Smooth muscle cell (in vitro differentiated cells): ENCODE results near the gene IFNL4. TPM values are rescaled to one million over a fixed set of nuclear protein-coding genes. Genes with fewer than 3 reads are reported as not detected.
A peak's percentile ranks its signal among the peaks of the same experiment; 100 is the strongest.

Experiments
- DNase-seq: peaks from one replicate; lab custom pipeline; 2025; ENCODE audit not compliant: unreplicated experiment; lab: John Stamatoyannopoulos, UW
- H2AFZ ChIP-seq: fragments of 200-600 bp; sonication (generic); 2 replicates; pipeline ENCODE4 v1.6.0; 2016; ENCODE audit warnings: antibody characterized with exemption, low read depth, mild to moderate bottlenecking
- H3F3A ChIP-seq: fragments of 200-600 bp; sonication (generic); 2 replicates; pipeline ENCODE4 v1.6.0; 2017; ENCODE audit warnings: antibody characterized with exemption, low read depth
- H3K27ac ChIP-seq: fragments of 200-600 bp; sonication (generic); 2 replicates; pipeline ENCODE4 v1.5.1; 2016; ENCODE audit warnings: low read depth, mild to moderate bottlenecking
- H3K27me3 ChIP-seq: fragments of 200-600 bp; sonication (generic); 2 replicates; pipeline ENCODE4 v1.6.1; 2016; ENCODE audit warnings: low read depth, mild to moderate bottlenecking
- H3K36me3 ChIP-seq: fragments of 200-600 bp; sonication (generic); 2 replicates; pipeline ENCODE4 v1.5.1; 2016; ENCODE audit warnings: low read depth
- H3K4me1 ChIP-seq: fragments of 200-600 bp; sonication (generic); 2 replicates; pipeline ENCODE4 v1.5.1; 2016; ENCODE audit warnings: low read depth
- H3K4me2 ChIP-seq: fragments of 200-600 bp; sonication (generic); 2 replicates; pipeline ENCODE4 v1.6.0; 2016; ENCODE audit warnings: mild to moderate bottlenecking
- H3K4me3 ChIP-seq: fragments of 200-600 bp; sonication (generic); 2 replicates; pipeline ENCODE4 v1.5.1; 2016; ENCODE audit warnings: mild to moderate bottlenecking
- H3K79me2 ChIP-seq: fragments of 200-600 bp; sonication (generic); 2 replicates; pipeline ENCODE4 v1.6.0; 2016; ENCODE audit warnings: low read depth, mild to moderate bottlenecking
- H3K9ac ChIP-seq: fragments of 200-600 bp; sonication (generic); 2 replicates; pipeline ENCODE4 v1.6.0; 2016; ENCODE audit warnings: low read depth
- H3K9me3 ChIP-seq: fragments of 200-600 bp; sonication (generic); replicated peaks from 2 replicates; pipeline ENCODE4 v1.5.1; 2016; ENCODE audit warnings: low read depth
- H4K20me1 ChIP-seq: fragments of 200-600 bp; sonication (generic); 2 replicates; pipeline ENCODE4 v1.6.0; 2016; ENCODE audit warnings: low read depth
- CTCF ChIP-seq: fragments of 200-600 bp; sonication (generic); IDR thresholded peaks from 2 replicates; pipeline ENCODE4 v1.5.1; 2017; ENCODE audit warnings: borderline replicate concordance, mild to moderate bottlenecking, antibody characterized with exemption; ENCODE audit not compliant: insufficient read depth, poor library complexity, severe bottlenecking
- WGBS: methylation state at CpG from one replicate; pipeline ENCODE4 v1.1.7; 2016; ENCODE audit warnings: low lambda C conversion rate; 5-methylcytosine and 5-hydroxymethylcytosine counted together
- polyA plus RNA-seq: library from polyadenylated mRNA; unstranded; fragments of >200 nt; fragmentation: Nextera tagmentation; extraction: Ambion mirVana; gene quantifications from 2 replicates; pipeline ENCODE4 v1.2.1, GENCODE V29; 2016
- total RNA-seq: library from RNA; depleted of rRNA; stranded (reverse); fragments of >200 nt; gene quantifications from 2 replicates; pipeline ENCODE4 v1.2.3, GENCODE V29; 2014

The IFNL4 gene
- total and polyA plus RNA-seq, 2 experiments from 2014 or later, result 0.15 TPM; not detected in 1

DNA sequence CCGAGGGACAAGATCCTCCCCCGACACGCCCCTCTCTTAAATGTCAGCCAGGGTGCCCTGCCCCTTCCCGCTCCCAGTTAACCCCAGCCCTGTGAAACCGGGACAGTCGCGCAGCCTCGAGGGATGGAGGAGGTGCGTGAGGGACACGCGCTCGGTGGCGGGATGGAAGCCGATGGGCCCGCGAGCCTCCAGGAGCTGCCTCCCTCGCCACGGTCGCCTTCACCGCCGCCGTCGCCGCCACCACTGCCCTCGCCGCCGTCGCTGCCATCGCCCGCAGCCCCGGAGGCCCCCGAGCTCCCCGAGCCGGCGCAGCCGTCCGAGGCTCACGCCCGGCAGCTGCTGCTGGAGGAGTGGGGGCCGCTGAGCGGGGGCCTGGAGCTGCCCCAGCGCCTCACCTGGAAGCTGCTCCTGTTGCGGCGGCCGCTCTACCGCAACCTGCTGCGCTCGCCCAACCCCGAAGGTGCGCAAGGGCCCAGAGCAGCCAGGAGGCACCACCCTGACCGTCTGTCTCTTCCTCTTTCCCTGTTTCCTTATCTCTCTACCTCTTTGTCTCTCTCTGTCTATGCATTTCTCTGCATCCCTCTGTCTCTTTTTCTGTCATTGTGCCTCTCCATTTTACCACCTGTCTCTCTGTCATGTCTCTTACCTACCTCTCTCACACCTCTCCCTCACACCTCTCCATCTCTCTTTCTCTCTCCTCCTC lies 51.6 kb downstream of the IFNL4 start, which contains the start of gene NCCRP1:
Gene NCCRP1 (plus strand): TSS at position 105 of the 703 bp plus-strand sequence. CDS start 19 bp downstream, at position 124.
- Histone ChIP-seq H3K27me3 (peaks cover 28% of the 10 kb centered on the region), H3K9me3 (no peaks in the 10 kb centered on the region), H2AFZ (no peak within 1 kb of the TSS), H3K4me1 (no peaks in the 10 kb centered on the region), H3F3A (no peaks in the 10 kb centered on the region), H3K4me3 (peak within 1 kb of the TSS; percentile 13), H3K27ac (no peak within 1 kb of the TSS), H3K79me2 (no peaks in the 10 kb centered on the region), H4K20me1 (no peaks in the 10 kb centered on the region), H3K9ac (no peak within 1 kb of the TSS), H3K4me2 (peak within 1 kb of the TSS; percentile 81), H3K36me3 (no peaks in the 10 kb centered on the region)
- TF ChIP-seq CTCF, result no peak
- WGBS, result 18% methylated on average over 29 of the region's 51 CpGs
- DNase-seq, result no peak

GRCh38 chr19:39196320-39196719 lies 52.3 kb downstream of the IFNL4 start:
- Histone ChIP-seq H3K4me1 (no peaks in the 10 kb centered on the region), H3K79me2 (no peaks in the 10 kb centered on the region), H3K4me2 (no peak overlapping the region), H3F3A (no peaks in the 10 kb centered on the region), H3K27ac (no peak overlapping the region), H2AFZ (no peak overlapping the region), H3K9ac (no peak overlapping the region), H4K20me1 (no peaks in the 10 kb centered on the region), H3K36me3 (no peaks in the 10 kb centered on the region), H3K27me3 (peaks cover 28% of the 10 kb centered on the region), H3K9me3 (no peaks in the 10 kb centered on the region), H3K4me3 (no peak overlapping the region)
- WGBS, result 20% methylated on average over 7 of the region's 7 CpGs
- no peak for DNase-seq
- no peak for TF ChIP-seq CTCF

Other genes with a start within 250 kb of the IFNL4 start
- 1.9 and 5.3 TPM in 2 replicates for gene FBXO27, start 216.3 kb downstream of the IFNL4 start, total RNA-seq
- 2.8 and 5.4 TPM in 2 replicates for gene FBXO27, start 216.3 kb downstream of the IFNL4 start, polyA plus RNA-seq
- 0.22 and 2.2 TPM in 2 replicates for gene ACP7, start 164.5 kb downstream of the IFNL4 start, total RNA-seq
- gene ACP7, start 164.5 kb downstream of the IFNL4 start, polyA plus RNA-seq, result not detected in 2 replicates
- gene PAK4, start 123.1 kb downstream of the IFNL4 start, total RNA-seq, result 9.7 and 11.8 TPM in 2 replicates
- gene PAK4, start 123.1 kb downstream of the IFNL4 start, polyA plus RNA-seq, result 19.1 and 19.9 TPM in 2 replicates
- gene NCCRP1, start 51.9 kb downstream of the IFNL4 start, total RNA-seq, result 2.2 and 4.0 TPM in 2 replicates
- 1.5 TPM in 2 replicates for gene NCCRP1, start 51.9 kb downstream of the IFNL4 start, polyA plus RNA-seq
- not detected in 2 replicates for gene SYCN, start 44.6 kb downstream of the IFNL4 start, total RNA-seq
- gene SYCN, start 44.6 kb downstream of the IFNL4 start, polyA plus RNA-seq, result not detected in 2 replicates
- not detected in 2 replicates for gene IFNL3, start 3.9 kb downstream of the IFNL4 start, total RNA-seq
- gene IFNL3, start 3.9 kb downstream of the IFNL4 start, polyA plus RNA-seq, result 0.34 TPM in 1 of 2 replicates, not detected in the other
- not detected in 2 replicates for gene IFNL2, start 19.5 kb upstream of the IFNL4 start, total RNA-seq
- not detected in 2 replicates for gene IFNL2, start 19.5 kb upstream of the IFNL4 start, polyA plus RNA-seq
- not detected in 2 replicates for gene IFNL1, start 47.6 kb upstream of the IFNL4 start, total RNA-seq
- not detected in 2 replicates for gene IFNL1, start 47.6 kb upstream of the IFNL4 start, polyA plus RNA-seq
- 0.36 and 0.76 TPM in 2 replicates for gene LRFN1, start 72.0 kb upstream of the IFNL4 start, total RNA-seq
- 2.1 and 3.2 TPM in 2 replicates for gene LRFN1, start 72.0 kb upstream of the IFNL4 start, polyA plus RNA-seq
- not detected in 2 replicates for gene GMFG, start 87.2 kb upstream of the IFNL4 start, total RNA-seq
- gene GMFG, start 87.2 kb upstream of the IFNL4 start, polyA plus RNA-seq, result 0.37 TPM in 1 of 2 replicates, not detected in the other
- 37.1 and 58.3 TPM in 2 replicates for gene SAMD4B, start 93.6 kb upstream of the IFNL4 start, total RNA-seq
- gene SAMD4B, start 93.6 kb upstream of the IFNL4 start, polyA plus RNA-seq, result 61.8 and 81.9 TPM in 2 replicates
- 27.8 and 29.8 TPM in 2 replicates for gene PAF1, start 142.2 kb upstream of the IFNL4 start, total RNA-seq
- 35.8 and 42.7 TPM in 2 replicates for gene PAF1, start 142.2 kb upstream of the IFNL4 start, polyA plus RNA-seq
- gene MED29, start 142.5 kb upstream of the IFNL4 start, total RNA-seq, result 23.0 and 23.8 TPM in 2 replicates
- gene MED29, start 142.5 kb upstream of the IFNL4 start, polyA plus RNA-seq, result 36.3 and 37.7 TPM in 2 replicates
- gene ZFP36, start 158.0 kb upstream of the IFNL4 start, total RNA-seq, result 31.5 and 44.7 TPM in 2 replicates
- gene ZFP36, start 158.0 kb upstream of the IFNL4 start, polyA plus RNA-seq, result 281 and 303 TPM in 2 replicates
- gene PLEKHG2, start 163.8 kb upstream of the IFNL4 start, total RNA-seq, result 16.3 and 42.2 TPM in 2 replicates
- 33.0 and 51.9 TPM in 2 replicates for gene PLEKHG2, start 163.8 kb upstream of the IFNL4 start, polyA plus RNA-seq
- 82.2 and 97.1 TPM in 2 replicates for gene RPS16, start 187.1 kb upstream of the IFNL4 start, total RNA-seq
- gene RPS16, start 187.1 kb upstream of the IFNL4 start, polyA plus RNA-seq, result 539 and 567 TPM in 2 replicates
- 41.0 and 44.9 TPM in 2 replicates for gene SUPT5H, start 196.7 kb upstream of the IFNL4 start, total RNA-seq
- gene SUPT5H, start 196.7 kb upstream of the IFNL4 start, polyA plus RNA-seq, result 134 and 139 TPM in 2 replicates
- gene TIMM50, start 232.0 kb upstream of the IFNL4 start, total RNA-seq, result 58.4 and 66.1 TPM in 2 replicates
- 107 and 108 TPM in 2 replicates for gene TIMM50, start 232.0 kb upstream of the IFNL4 start, polyA plus RNA-seq